IPS-20b (cell line): ENCODE data around the gene NDUFB1.
A peak's percentile ranks its signal among the peaks of the same experiment; 100 is the strongest.

Source experiments
- H3K27ac ChIP-seq: one replicate; pipeline ENCODE4 v1.5.1; 2013; ENCODE audit warnings: low read length
- H3K27me3 ChIP-seq: 2 replicates; pipeline ENCODE4 v1.6.1; 2013; ENCODE audit warnings: mild to moderate bottlenecking, low read length, inconsistent platforms; ENCODE audit not compliant: insufficient read depth
- H3K36me3 ChIP-seq: 2 replicates; pipeline ENCODE4 v1.6.1; 2013; ENCODE audit warnings: low read depth, mild to moderate bottlenecking, inconsistent platforms, low read length, moderate library complexity; ENCODE audit not compliant: insufficient read depth
- H3K4me1 ChIP-seq: 2 replicates; pipeline ENCODE4 v1.6.1; 2013; ENCODE audit warnings: mild to moderate bottlenecking, control low read depth, inconsistent platforms, low read length, moderate library complexity; ENCODE audit not compliant: insufficient read depth
- H3K4me3 ChIP-seq: 2 replicates; pipeline ENCODE4 v1.5.1; 2013; ENCODE audit warnings: mild to moderate bottlenecking, low read length, inconsistent platforms
- H3K9ac ChIP-seq: 2 replicates; pipeline ENCODE4 v1.6.1; 2013; ENCODE audit warnings: low read depth, mild to moderate bottlenecking, inconsistent platforms, low read length, moderate library complexity
- H3K9me3 ChIP-seq: 2 replicates; pipeline ENCODE4 v1.6.1; 2013; ENCODE audit warnings: mild to moderate bottlenecking, low read depth, low read length, inconsistent platforms; ENCODE audit not compliant: insufficient read depth

Gene NDUFB1

DNA sequence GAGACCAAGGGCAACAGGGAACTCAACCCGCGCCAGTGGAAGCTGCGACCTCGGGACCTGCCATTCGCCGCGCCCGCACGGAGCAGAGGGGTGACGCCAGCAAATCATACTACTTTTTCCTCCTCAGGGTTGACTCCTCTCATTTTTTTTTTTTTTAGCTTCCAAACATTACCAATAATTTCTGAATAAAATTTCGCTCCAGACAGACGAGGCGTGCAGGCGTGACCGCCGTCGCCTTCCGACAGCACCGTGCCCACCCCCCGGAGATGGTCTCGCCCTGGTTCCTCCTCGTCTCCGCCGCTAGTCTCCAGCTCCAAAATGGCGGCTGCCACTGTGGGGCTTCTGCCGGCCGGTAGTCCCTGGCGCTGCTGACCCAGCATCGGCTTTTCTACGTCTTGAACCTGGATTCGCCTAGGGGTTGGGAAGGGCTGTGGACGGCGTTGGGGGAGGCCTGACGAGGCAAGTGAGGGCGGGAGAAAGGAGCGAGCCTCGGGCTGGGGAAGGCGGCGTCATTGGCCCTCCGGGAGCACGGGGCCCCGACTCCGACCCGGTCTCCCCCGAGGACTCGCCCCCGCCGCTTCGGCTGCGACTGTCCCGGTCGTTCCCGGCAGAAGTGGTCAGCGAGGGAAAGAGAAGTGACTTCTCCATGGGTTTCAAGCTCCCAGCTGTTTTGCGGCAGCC, at the start of gene NDUFB1, which contains the start of gene CPSF2:
Gene NDUFB1 (minus strand): TSS at position 37 of the 681 bp plus-strand sequence. CDS start 4,069 bp downstream, outside the sequence.
Gene CPSF2 (plus strand): TSS at position 300 of the 681 bp plus-strand sequence. CDS start 9,016 bp downstream, outside the sequence.
- Histone ChIP-seq H3K9ac (peak within 1 kb of the TSS; percentile 100), H3K36me3 (peaks cover 56% of the 10 kb centered on the region), H3K9me3 (no peaks in the 10 kb centered on the region), H3K4me1 (peaks cover 4% of the 10 kb centered on the region; the same call in 1 of the 2 replicates), H3K4me3 (peak within 1 kb of the TSS; percentile 99), H3K27ac (peak within 1 kb of the TSS; percentile 100), H3K27me3 (no peaks in the 10 kb centered on the region)

DNA sequence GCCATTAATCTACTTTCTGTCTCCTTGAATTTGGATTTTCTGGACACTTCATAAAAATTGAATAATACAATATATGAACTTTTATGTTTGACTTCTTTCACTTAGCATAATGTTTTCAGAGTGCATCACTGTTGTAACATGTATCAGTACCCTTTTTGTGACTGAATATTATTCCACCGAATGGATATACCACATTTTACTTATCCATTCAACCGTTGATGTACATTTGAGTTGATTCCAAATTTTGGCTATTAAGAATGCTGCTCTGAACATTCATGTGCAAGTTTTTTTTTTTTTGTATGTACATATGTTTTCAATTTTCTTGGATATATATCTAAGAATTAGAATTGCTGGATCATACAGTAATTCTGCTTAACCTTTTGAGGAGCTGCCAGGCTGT, 43.5 kb upstream of the NDUFB1 start:
- Histone ChIP-seq H3K27me3 (no peaks in the 10 kb centered on the region), H3K9ac (no peak overlapping the region)

DNA sequence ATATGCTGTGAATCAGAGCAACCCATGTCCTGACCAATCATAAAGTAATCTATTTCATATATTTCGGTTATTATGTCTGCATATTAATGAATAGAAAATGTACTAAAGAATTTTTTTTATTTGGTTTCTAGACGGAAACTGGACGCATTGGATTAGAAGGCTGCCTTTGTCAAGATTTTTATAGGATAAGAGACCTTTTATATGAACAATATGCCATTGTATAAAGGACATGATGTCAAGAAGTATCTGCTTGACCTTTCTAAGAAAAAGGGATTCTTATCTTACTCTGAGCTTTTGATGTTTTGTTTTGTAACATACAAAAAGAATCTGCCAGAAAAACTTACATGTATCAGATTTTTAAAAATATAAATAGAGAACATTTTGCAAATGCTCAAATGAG, 40.0 kb upstream of the NDUFB1 start:
- Histone ChIP-seq H3K9me3 (peaks cover 23% of the 10 kb centered on the region), H3K4me1 (no peaks in the 10 kb centered on the region), H3K9ac (no peak overlapping the region), H3K27me3 (no peaks in the 10 kb centered on the region), H3K27ac (no peak overlapping the region), H3K36me3 (peaks cover 96% of the 10 kb centered on the region), H3K4me3 (no peak overlapping the region)

More for the DNA sequence above, 43.5 kb upstream of the NDUFB1 start:
- Histone ChIP-seq H3K4me3 (no peak overlapping the region), H3K36me3 (peaks cover 72% of the 10 kb centered on the region), H3K9me3 (peaks cover 23% of the 10 kb centered on the region), H3K27ac (no peak overlapping the region), H3K4me1 (no peaks in the 10 kb centered on the region)

DNA sequence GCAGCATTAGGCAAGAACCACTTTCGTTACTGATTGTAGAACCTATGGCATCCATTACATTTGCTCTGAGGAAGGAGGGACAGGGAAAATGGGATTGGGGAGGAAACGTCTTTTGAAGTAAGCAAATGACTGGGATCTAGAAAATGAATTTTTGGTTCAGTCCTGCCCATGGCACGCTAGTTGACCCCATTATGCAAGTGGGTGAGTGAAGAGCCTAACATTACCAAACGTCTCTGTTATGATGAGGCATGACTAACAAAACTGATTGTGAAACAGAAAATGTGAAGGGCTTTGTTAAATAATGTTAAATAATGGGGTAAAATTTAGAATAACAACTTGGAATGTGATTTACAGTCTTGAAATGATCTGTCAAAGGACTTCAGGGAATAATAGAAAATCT, 39.1 kb upstream of the NDUFB1 start:
- H3K4me1 ChIP-seq, result no peaks in the 10 kb centered on the region
- no peaks in the 10 kb centered on the region for H3K27me3 ChIP-seq
- no peak overlapping the region for H3K9ac ChIP-seq
- peaks cover 98% of the 10 kb centered on the region for H3K36me3 ChIP-seq
- peaks cover 20% of the 10 kb centered on the region for H3K9me3 ChIP-seq
- no peak overlapping the region for H3K4me3 ChIP-seq
- no peak overlapping the region for H3K27ac ChIP-seq

DNA sequence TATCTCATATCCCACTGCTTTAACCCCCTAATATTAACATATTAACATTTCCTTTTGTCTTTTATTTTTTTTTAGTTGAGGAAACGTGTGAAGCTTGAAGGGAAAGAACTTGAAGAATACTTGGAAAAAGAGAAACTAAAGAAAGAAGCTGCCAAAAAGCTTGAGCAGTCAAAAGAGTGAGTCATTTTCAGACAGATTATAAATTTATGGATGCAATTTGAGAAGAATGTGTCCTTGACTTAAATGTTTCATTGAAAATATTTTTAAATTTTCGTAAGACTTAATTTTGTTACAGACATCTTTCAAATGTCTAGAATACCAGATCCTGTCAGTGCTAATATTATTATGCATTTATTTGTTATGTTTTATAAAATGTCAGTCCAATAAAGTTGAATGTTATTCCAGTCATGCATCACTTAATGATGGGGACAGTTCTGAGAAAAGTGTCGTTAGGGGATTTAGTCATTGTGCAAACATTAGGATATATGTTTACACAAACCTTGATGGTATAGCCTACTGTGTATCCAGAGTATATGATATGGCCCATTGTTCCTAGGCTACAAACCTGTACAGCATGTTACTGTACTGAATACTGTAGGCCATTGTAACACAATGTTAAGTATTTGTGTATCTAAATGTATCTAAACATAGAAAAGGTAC, 32.9 kb upstream of the NDUFB1 start:
- Histone ChIP-seq H3K4me1 (no peaks in the 10 kb centered on the region), H3K27ac (no peak overlapping the region), H3K9ac (no peak overlapping the region), H3K4me3 (no peak overlapping the region), H3K9me3 (no peaks in the 10 kb centered on the region), H3K36me3 (peaks cover 89% of the 10 kb centered on the region), H3K27me3 (no peaks in the 10 kb centered on the region)

DNA sequence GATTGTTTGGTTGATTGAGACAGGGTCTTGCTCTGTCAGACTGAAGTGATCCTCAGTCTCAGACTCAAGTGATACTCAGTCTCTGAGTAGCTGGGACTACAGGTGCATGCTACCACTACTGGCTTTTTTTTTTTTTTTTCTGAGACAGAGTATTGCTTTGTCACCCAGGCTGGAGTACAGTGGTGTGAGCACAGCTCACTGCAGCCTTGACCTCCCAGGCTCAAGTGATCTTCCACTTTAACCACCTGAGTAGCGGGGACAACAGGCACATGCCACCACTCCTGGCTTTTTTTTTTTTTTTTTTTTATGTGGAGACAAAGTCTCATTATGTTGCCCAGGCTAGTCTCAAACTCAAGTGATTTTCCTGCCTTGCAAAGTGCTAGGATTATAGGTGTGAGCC, 32.1 kb upstream of the NDUFB1 start:
- H3K9me3 ChIP-seq, result no peaks in the 10 kb centered on the region
- H3K27ac ChIP-seq, result no peak overlapping the region
- H3K27me3 ChIP-seq, result no peaks in the 10 kb centered on the region
- peaks cover 89% of the 10 kb centered on the region for H3K36me3 ChIP-seq
- H3K9ac ChIP-seq, result no peak overlapping the region
- H3K4me1 ChIP-seq, result no peaks in the 10 kb centered on the region
- no peak overlapping the region for H3K4me3 ChIP-seq

DNA sequence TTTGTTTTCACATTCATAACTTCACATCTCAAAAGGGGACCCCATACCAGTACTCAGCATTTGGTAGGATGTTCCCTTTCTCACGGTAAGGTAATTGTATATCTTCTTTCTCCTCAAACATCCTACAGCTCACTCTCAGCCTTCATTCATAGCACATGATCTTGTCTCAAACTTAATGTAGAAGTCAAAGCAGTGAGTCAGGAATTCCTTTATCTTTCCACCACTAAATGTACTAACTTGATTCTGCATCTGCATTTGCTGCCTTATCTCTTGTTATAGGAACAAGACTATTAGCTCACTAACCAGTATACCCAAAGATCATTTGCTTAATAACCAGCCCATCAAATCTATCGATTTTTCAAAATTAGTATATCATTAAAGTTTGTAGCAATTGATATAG, 23.2 kb upstream of the NDUFB1 start:
- Histone ChIP-seq H3K9me3 (no peaks in the 10 kb centered on the region), H3K4me1 (no peaks in the 10 kb centered on the region), H3K36me3 (peaks cover 94% of the 10 kb centered on the region), H3K9ac (no peak overlapping the region), H3K4me3 (no peak overlapping the region), H3K27me3 (no peaks in the 10 kb centered on the region), H3K27ac (no peak overlapping the region)

DNA sequence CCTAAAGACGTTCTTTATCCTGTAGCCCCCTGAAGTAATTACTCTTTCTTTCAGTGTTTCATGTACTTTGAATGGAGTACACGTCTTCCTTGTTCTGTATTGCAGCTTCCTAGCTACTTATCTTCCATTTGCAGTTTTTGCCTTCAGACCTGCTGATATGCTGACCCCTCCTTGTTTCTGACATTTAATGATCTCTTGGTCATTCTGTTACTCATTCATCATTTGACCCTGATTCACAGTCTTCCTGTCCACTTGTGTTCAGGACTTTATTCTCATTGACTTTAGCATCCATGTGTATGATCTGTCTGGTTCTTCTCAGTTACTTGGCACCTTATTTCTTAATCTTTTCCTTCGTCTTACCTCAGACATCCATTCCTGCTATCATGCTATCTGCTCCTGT, 22.5 kb upstream of the NDUFB1 start:
- H3K4me3 ChIP-seq, result no peak overlapping the region
- no peaks in the 10 kb centered on the region for H3K27me3 ChIP-seq
- H3K9ac ChIP-seq, result no peak overlapping the region
- no peaks in the 10 kb centered on the region for H3K9me3 ChIP-seq
- H3K4me1 ChIP-seq, result no peaks in the 10 kb centered on the region
- H3K36me3 ChIP-seq, result peaks cover 93% of the 10 kb centered on the region
- no peak overlapping the region for H3K27ac ChIP-seq

DNA sequence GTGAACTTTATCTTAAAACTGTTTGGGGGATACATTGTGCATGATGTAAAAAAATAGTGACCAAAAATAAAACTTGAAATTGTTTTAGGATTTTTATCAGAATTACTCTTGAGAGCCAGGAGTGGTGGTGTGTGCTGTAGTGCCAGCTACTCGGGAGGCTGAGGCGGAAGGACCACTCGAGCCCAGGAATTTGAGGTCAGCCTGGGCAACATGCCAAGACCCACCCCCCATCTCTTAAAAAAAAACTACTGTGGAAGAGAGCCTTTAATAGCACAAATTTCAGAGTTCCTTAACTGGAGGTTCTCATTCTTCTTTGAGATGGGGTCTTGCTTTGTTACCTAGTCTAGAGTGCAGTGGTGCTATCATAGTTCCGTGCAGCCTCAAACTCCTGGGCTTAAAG, 21.8 kb upstream of the NDUFB1 start:
- Histone ChIP-seq H3K27me3 (no peaks in the 10 kb centered on the region), H3K4me1 (no peaks in the 10 kb centered on the region), H3K9me3 (no peaks in the 10 kb centered on the region), H3K36me3 (peaks cover 93% of the 10 kb centered on the region), H3K27ac (no peak overlapping the region), H3K9ac (no peak overlapping the region), H3K4me3 (no peak overlapping the region)

DNA sequence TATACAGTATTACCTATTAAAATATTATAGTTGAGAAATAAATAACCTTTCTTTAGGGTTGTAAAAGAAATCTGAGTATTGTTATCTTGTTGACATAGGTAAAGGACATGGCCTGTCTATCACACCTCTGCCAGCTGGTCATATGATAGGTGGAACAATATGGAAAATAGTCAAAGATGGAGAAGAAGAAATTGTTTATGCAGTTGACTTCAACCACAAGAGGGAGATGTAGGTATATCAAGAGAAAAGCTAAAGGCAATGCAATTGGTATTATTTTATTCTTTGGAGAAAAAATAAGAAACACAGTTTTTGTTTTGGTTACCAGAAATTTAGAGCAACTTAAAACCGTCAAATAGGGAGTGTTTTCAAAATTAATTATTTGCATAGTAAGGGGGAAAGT, 13.8 kb upstream of the NDUFB1 start:
- no peak overlapping the region for H3K9ac ChIP-seq
- H3K36me3 ChIP-seq, result peaks cover 96% of the 10 kb centered on the region
- no peak overlapping the region for H3K4me3 ChIP-seq
- H3K27me3 ChIP-seq, result no peaks in the 10 kb centered on the region
- no peaks in the 10 kb centered on the region for H3K4me1 ChIP-seq
- no peak overlapping the region for H3K27ac ChIP-seq
- no peaks in the 10 kb centered on the region for H3K9me3 ChIP-seq

DNA sequence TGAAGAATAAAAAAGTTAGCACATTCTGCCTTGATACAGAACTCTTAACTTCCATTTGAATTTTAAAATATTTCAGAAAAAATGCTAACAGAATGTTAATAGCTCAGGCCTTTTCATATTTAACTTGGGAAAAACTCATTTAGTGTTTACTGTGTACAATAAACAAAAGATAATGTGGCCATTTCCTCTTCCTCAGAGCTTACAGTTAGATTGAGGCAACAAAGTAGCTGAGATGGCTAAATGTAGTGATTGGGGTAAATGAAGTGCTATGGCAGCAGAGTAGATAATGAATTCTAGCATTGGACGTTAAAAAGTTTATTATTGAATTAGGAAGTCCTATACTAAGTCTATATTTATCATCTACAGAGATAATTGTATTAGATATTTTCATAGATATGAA, 12.9 kb upstream of the NDUFB1 start:
- peaks cover 98% of the 10 kb centered on the region for H3K36me3 ChIP-seq
- no peak overlapping the region for H3K4me3 ChIP-seq
- H3K9ac ChIP-seq, result no peak overlapping the region
- H3K27ac ChIP-seq, result no peak overlapping the region
- no peaks in the 10 kb centered on the region for H3K4me1 ChIP-seq
- no peaks in the 10 kb centered on the region for H3K9me3 ChIP-seq
- no peaks in the 10 kb centered on the region for H3K27me3 ChIP-seq

DNA sequence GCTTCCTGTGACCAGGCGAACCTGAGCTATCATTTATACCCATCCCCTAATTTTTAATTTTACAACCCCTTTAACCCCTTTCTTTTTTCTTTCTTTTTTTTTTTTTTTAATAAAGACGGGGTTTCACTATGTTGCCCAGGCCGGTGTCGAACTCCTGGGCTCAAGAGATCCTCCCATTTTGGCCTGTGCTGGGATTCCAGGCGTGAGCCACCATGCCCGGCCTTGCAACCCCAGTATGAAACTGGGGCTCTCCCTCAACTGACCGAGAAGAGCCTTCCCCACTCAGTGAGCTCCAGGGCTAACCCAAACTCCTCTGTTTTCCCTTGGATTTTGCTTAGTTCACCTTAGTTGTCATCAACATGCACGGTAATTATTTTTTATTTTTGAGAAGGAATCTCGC, 1.3 kb upstream of the NDUFB1 start:
- Histone ChIP-seq H3K27ac (peak overlapping the region; percentile 100), H3K4me3 (peak overlapping the region; percentile 99), H3K4me1 (peaks cover 4% of the 10 kb centered on the region; the same call in 1 of the 2 replicates), H3K27me3 (no peaks in the 10 kb centered on the region), H3K9me3 (no peaks in the 10 kb centered on the region), H3K36me3 (peaks cover 56% of the 10 kb centered on the region), H3K9ac (peak overlapping the region; percentile 100)
